Measurements from ENCODE around the gene TAAR8. TPM values are rescaled to one million over a fixed set of nuclear protein-coding genes. Genes with fewer than 3 reads are reported as not detected.

TAAR8 gene
- total RNA-seq, 1 donor from 2014 or later: not detected

GRCh38 chr6:132570221-132570777, 17.8 kb downstream of the TAAR8 start, which contains the start of gene TAAR6:
TAAR6 (plus strand) TSS chr6:132570322; CDS start chr6:132570322, 0 bp downstream.
- intact Hi-C loops (cut with DNase I): no loop called here
- Histone ChIP-seq H3K27me3 (no peaks in the 10 kb centered on the region), H3K4me1 (no peaks in the 10 kb centered on the region), H3K36me3 (no peaks in the 10 kb centered on the region), H3K4me3 (no peak within 1 kb of the TSS), H3K9me3 (no peaks in the 10 kb centered on the region), H3K27ac (no peak within 1 kb of the TSS)
- TF ChIP-seq CTCF (IDR thresholded peaks at IDR 0.05): no peak
- no peak for DNase-seq (ENCODE audit: low spot score in 2 of 2)

- DNase-seq (ENCODE audit: low spot score in 2 of 2): no peak
- H3K4me1 ChIP-seq: no peaks in the 10 kb centered on the region
- H3K9me3 ChIP-seq: no peaks in the 10 kb centered on the region
- no peaks in the 10 kb centered on the region for H3K36me3 ChIP-seq
- no peak overlapping the region for H3K27ac ChIP-seq
- H3K4me3 ChIP-seq: no peak overlapping the region
- no peak for TF ChIP-seq CTCF (IDR thresholded peaks at IDR 0.05)
- no peaks in the 10 kb centered on the region for H3K27me3 ChIP-seq
- intact Hi-C loops (cut with DNase I): no loop called here
Observed at GRCh38 chr6:132571774-132572173, 19.3 kb downstream of the TAAR8 start.

- TF ChIP-seq CTCF (IDR thresholded peaks at IDR 0.05): no peak
- Histone ChIP-seq H3K36me3 (no peaks in the 10 kb centered on the region), H3K9me3 (no peaks in the 10 kb centered on the region), H3K4me1 (no peaks in the 10 kb centered on the region), H3K27me3 (no peaks in the 10 kb centered on the region), H3K4me3 (no peak overlapping the region), H3K27ac (no peak overlapping the region)
- no peak for DNase-seq (ENCODE audit: low spot score in 2 of 2)
- intact Hi-C loops (cut with DNase I): no loop called here
Observed at GRCh38 chr6:132584698-132585097, 32.2 kb downstream of the TAAR8 start.

GRCh38 chr6:132587424-132587823, 35.0 kb downstream of the TAAR8 start:
- H3K9me3 ChIP-seq: no peaks in the 10 kb centered on the region
- intact Hi-C loops (cut with DNase I): no loop called here
- H3K4me1 ChIP-seq: no peaks in the 10 kb centered on the region
- no peak overlapping the region for H3K27ac ChIP-seq
- H3K27me3 ChIP-seq: no peaks in the 10 kb centered on the region
- DNase-seq (ENCODE audit: low spot score in 2 of 2): no peak
- no peak overlapping the region for H3K4me3 ChIP-seq
- H3K36me3 ChIP-seq: no peaks in the 10 kb centered on the region
- no peak for TF ChIP-seq CTCF (IDR thresholded peaks at IDR 0.05)

- Histone ChIP-seq H3K27ac (no peak within 1 kb of the TSS), H3K27me3 (no peaks in the 10 kb centered on the region), H3K4me1 (no peaks in the 10 kb centered on the region), H3K9me3 (no peaks in the 10 kb centered on the region), H3K36me3 (no peaks in the 10 kb centered on the region), H3K4me3 (no peak within 1 kb of the TSS)
- TF ChIP-seq CTCF (IDR thresholded peaks at IDR 0.05): no peak
- intact Hi-C loops (cut with DNase I): no loop called here
- no peak for DNase-seq (ENCODE audit: low spot score in 2 of 2)
Observed at GRCh38 chr6:132589454-132589853, 37.0 kb downstream of the TAAR8 start, which contains the start of gene TAAR5. TAAR5 (minus strand) TSS chr6:132589741; CDS start chr6:132589686, 55 bp downstream.

GRCh38 chr6:132590362-132590761, 37.9 kb downstream of the TAAR8 start:
- Histone ChIP-seq H3K4me3 (no peak overlapping the region), H3K27me3 (no peaks in the 10 kb centered on the region), H3K36me3 (no peaks in the 10 kb centered on the region), H3K4me1 (no peaks in the 10 kb centered on the region), H3K9me3 (no peaks in the 10 kb centered on the region), H3K27ac (no peak overlapping the region)
- intact Hi-C loops (cut with DNase I): no loop called here
- no peak for DNase-seq (ENCODE audit: low spot score in 2 of 2)
- TF ChIP-seq CTCF (IDR thresholded peaks at IDR 0.05): no peak
